ENCODE data around the gene LTF.

Gene LTF

GRCh38 chr3:46490338-46491084, 25.8 kb upstream of the LTF start:
- no peak for DNase-seq

DNA sequence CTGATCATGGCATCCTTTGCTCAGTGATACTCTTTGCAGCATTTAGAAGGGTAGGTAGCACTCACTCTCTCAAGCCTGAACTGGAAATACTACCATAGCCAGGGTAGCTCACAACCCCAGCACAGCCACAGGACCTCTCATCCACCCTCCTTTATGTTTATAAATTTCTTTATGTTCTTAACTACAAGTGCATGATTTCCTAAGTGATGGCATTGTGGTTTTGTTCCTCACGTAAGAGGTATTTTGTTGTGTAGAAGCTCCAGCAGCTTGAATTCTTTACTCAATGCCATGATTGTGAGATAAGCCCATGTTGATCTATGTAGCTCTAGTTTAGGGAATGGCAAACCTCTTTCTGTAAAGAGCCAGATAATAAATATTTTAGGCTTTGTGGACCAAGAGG, 25.2 kb upstream of the LTF start:
- DNase-seq = no peak

- no peak for DNase-seq
Observed at GRCh38 chr3:46489381-46489780, 24.7 kb upstream of the LTF start.

GRCh38 chr3:46488735-46489361, 24.1 kb upstream of the LTF start:
- DNase-seq = peak; percentile 82

- no peak for DNase-seq
Observed at GRCh38 chr3:46485779-46486175, 21.1 kb upstream of the LTF start.

DNA sequence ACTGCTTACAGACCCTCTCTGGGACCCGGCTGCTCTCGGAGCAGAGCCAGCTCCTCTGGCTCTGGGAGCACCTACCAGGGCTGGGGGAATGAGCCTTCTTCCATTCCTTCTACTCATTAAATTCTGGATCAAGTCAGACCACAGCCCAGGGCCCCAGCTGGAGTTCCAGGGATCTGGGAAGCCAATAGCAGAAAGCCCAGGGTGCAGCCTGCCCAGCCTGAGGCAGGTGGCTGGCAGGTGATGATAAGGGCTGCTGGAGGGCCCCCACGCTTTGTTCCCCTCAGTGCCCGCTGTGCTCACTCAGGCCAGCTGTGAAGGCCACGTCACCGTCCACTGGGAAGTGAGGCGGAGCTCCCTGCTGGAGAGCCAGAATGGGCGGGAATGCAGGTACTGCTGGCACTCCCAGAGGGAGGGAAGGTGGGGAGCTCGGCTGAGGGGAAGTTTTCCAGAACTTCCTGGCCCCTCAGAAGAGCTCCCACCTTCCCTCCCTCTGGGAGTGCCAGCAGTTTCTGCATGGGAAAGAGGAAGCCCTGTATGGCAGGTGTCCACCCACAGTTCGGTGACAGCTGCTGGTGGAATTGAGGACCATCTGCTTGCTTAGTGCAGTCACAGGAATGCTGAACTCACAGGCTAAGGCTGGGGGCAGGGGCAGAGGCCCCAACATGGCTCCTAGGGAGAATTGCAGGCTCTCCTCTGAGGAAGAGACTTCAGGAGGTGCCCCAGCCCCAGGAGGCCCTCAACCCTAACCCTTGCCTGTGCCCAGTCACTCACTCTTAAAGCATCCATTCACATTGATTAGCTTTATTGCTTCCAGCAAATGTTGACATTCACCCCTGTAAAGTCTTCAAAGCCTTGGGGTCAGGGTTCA, 20.4 kb upstream of the LTF start:
- DNase-seq = peak; percentile 54

DNA sequence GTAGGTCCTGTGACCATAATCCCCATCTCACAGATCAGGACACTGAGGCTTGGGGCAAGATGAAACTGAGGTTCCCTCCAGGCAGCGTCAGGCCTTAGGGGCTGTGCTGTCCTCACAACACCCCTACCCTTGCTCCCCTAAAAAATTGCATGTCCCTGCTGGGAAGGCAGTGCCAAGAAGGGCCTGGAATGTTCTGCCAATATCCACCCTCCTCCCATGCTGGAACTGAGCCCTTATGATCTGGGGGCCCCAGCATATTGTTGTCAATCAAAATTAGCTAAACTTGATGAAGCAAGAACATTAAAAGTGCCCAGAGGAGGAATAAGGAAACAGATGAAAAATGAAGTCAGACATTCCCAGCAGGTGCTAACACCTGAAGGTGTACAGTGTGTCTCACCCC, 19.7 kb upstream of the LTF start:
- no peak for DNase-seq

GRCh38 chr3:46483825-46484224, 19.1 kb upstream of the LTF start:
- DNase-seq = no peak

GRCh38 chr3:46482632-46483350, 18.1 kb upstream of the LTF start:
- no peak for DNase-seq

GRCh38 chr3:46481636-46482035, 16.9 kb upstream of the LTF start:
- no peak for DNase-seq

DNA sequence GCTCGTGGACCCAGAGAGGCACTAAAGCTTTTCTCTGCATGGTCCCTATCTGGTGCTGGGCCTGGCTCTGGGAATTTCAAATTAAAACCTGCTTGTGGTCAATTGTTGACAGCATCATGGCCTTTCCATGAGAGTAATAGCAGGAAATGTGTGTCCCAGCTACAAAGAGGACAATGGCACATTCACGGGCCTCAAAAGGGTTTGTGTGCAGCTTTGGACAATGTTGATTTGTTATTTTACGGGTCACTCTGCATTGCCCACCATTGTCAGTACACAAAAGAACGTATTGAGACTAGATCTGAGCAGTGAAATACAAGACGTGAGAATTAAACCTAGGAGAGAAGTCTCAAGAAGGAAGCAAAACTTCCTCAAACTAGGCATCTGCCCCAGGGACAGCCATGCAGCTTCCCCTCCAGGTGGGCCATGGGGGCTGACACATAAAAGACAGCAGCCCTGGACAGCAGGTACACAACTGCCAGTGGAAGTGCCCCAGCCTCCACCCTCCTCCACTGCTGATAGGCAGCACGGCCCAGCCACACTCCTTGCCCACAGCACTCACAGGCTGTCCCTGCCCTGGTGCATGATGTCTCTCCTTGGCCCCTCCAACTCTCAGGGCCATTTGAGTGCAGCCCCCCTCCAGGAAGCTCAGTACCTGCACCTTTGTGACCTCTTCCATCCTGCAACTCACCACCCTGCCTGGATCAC, 15.9 kb upstream of the LTF start:
- no peak for DNase-seq

DNA sequence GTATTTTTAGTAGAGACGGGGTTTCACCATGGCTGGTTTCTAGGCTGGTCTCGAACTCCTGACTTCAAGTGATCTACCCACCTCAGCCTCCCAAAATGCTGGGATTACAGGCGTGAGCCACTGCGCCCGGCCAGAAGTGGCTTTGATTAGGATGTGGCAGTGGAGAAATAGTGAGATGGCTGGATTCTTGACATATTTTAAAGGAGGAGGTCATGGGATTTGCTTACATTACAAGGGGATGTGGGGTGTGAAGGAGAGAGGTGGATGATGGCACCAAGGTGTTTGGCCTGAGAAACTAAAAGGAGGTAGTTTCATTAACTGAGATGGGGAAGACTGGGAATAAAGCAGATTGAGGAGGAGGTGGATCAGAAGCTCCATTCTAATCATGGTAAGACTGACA, 15.0 kb upstream of the LTF start:
- no peak for DNase-seq

DNA sequence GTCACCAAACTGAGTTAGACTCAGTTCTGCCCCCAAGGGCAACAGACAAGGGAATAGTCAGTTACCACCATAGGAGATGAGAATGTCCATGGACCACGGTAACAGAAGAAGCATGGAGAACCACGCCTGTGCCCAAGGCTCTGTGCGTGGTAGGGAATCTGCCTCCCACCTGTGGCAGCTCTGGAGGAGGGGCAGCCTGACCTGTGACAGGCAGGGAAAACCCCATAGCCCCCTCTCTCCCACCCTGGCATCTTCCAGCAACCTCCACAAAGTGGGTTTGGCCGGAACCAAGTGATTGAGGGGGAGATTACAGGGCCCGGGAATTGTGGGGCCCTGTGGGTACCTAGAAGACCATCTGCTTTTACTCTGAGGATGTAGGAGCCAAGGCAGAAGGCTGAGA, 14.3 kb upstream of the LTF start:
- DNase-seq = no peak

DNA sequence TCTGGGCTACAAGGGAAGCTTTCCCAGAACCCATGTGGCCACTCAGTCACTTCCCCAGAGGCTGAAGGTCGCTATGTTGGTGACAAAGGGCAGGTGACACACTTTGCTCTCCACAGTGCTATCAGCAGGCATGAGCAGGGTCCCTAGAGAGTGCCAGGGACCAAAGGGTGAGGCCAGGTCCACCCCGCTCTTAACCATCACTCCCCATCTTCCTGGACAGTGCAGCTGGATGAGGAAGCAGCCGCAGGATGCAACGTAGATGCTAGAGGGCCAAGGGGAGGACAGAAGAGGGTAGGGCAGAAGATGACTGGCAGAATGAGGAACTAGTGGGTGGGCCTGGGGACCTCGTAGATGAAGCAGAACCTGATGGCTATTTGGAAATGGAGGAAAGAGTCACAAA, 13.6 kb upstream of the LTF start:
- no peak for DNase-seq

DNA sequence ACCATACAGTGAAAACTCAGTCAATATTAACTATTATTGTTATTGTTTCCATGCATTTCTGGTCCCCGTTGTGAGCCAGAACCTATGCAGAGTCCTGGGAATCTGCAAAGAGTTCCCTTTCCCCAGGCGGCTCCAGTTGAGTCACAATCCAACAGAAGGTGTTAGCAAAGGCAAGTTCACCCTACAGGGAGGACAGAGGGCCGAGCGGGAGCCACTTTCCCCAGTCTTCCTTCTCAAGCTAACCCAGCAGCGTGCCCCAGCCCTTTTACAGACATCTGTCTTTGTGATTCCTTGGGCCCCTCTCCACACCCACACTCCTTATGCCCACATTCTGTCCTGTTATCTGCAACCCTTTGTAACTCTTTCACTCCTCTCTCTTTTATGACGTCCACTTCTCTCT, 13.1 kb upstream of the LTF start:
- no peak for DNase-seq

DNA sequence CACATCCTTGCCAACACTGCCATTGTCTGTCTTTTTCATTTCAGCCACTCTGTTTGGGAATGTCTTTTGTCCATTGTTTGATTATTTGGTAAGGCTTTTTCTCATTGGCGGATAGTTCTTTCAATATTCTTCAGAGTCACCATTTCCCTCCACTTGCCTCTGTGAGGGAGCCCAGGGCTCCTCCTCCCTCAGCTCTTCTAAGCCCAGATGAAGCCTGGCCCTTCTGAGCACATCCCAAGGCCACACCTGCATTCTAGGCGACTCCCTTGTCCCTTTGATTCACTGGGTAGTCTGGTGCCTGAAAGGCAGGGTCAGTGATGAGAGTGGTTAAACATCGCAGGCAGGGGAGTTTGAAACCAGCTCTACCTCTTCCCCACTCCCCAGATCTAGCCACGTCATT, 12.4 kb upstream of the LTF start:
- DNase-seq = no peak

DNA sequence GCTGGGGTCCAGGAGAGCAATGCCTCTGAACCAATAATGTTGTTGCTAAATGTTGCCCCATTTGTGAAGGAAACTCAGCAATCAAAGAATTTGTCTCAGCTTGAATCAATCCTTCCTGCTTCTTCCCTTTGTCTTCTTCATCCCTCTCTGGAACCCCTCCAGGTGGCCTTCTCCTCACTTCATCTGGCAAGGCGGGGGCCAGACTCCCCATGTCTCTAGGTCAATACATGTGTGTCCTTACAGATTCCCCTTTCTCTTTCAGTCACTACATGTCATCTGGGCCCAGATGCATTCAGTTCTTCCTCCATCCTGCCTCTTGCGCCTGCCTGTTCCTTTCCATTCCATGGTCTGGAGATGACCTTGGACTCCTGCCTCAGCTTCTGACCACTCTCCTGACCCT, 8.0 kb upstream of the LTF start:
- DNase-seq = no peak

DNA sequence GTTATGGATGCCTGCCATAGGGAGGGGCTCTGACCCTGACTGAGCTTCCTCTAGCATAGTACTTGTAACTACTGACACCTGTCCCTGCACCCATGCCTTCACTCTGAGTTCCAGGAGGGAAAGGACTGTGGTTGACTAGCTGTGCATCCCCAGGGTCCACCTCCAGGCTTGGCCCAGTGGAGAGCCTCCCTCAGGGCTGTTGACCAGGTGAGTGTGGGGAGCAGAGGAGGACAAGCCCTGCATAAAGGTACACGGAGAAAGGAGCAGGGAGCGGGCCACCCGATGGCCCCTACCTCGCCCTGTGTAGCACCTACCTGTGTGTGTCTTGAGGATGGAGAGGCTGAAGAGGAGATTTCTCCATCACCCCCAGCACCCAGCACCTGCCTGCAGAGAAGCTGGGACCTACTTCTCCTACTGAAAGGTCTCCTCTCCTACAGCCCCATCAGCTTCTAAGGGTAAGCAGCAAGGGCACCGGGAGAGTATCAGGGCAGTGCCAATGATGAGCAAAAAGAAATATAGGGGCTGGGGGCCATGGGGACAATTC, 6.7 kb upstream of the LTF start:
- no peak for DNase-seq

GRCh38 chr3:46470831-46471230, 6.1 kb upstream of the LTF start:
- no peak for DNase-seq

DNA sequence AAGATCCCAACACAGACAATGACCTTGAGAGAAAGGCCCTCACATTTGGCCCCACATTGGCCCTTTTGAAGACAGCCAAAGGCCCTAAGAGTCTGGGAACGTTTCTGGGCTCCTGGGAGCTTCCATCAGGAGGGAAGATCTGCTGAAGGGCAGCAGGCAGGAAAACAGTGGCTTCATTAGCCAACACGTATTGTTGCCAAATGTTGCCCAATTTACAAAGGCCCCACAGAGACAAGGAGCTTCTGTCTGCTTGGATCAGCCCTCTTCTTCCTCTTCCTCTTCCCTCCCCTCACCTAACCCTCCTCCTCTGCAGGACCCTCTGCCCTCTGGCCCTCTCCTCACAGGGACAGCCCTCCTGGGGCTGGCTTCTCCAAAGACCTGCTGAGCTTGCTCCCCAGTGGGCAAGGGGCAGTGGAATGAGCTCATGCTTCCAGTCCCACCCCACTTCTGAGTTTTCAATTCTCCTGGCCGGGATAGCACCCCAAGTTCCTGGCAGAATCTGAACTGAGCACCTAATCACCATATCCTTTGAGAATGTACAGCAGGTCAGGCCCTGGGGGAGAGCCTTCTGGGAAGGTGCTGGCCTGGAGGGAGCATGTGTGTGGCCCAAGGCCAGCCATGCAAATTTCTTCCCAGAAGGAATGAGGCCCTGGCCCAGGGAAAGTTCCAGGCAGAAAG, 5.1 kb upstream of the LTF start:
- DNase-seq = no peak

- no peak for DNase-seq
Observed at GRCh38 chr3:46468753-46469600, 4.3 kb upstream of the LTF start.

All from DMS153 (cell line).